ENCODE measurements around the gene H6PD.

The H6PD gene

GRCh38 chr1:9240914-9241820, 6.6 kb downstream of the H6PD start:
- DNase-seq (ENCODE audit: low read depth) = no peak

- no peak for DNase-seq (ENCODE audit: low read depth)
Observed at GRCh38 chr1:9241891-9242290, 7.3 kb downstream of the H6PD start.

- DNase-seq (ENCODE audit: low read depth) = no peak
Observed at GRCh38 chr1:9242338-9242969, 7.9 kb downstream of the H6PD start.

GRCh38 chr1:9243066-9243739, 8.6 kb downstream of the H6PD start:
- no peak for DNase-seq (ENCODE audit: low read depth)

- no peak for DNase-seq (ENCODE audit: low read depth)
Observed at GRCh38 chr1:9244501-9245229, 10.1 kb downstream of the H6PD start.

GRCh38 chr1:9245230-9245619, 10.7 kb downstream of the H6PD start:
- no peak for DNase-seq (ENCODE audit: low read depth)

- no peak for DNase-seq (ENCODE audit: low read depth)
Observed at GRCh38 chr1:9245661-9246060, 11.1 kb downstream of the H6PD start.

GRCh38 chr1:9246215-9246614, 11.6 kb downstream of the H6PD start:
- no peak for DNase-seq (ENCODE audit: low read depth)

GRCh38 chr1:9246841-9247785, 12.5 kb downstream of the H6PD start:
- DNase-seq (ENCODE audit: low read depth) = no peak

- DNase-seq (ENCODE audit: low read depth) = no peak
Observed at GRCh38 chr1:9247894-9248293, 13.3 kb downstream of the H6PD start.

GRCh38 chr1:9248341-9249262, 14.0 kb downstream of the H6PD start:
- no peak for DNase-seq (ENCODE audit: low read depth)

- DNase-seq (ENCODE audit: low read depth) = no peak
Observed at GRCh38 chr1:9249263-9249533, 14.6 kb downstream of the H6PD start.

- no peak for DNase-seq (ENCODE audit: low read depth)
Observed at GRCh38 chr1:9249534-9250410, 15.2 kb downstream of the H6PD start.

GRCh38 chr1:9250411-9251381, 16.1 kb downstream of the H6PD start:
- no peak for DNase-seq (ENCODE audit: low read depth)

GRCh38 chr1:9251501-9251900, 16.9 kb downstream of the H6PD start:
- DNase-seq (ENCODE audit: low read depth) = no peak

GRCh38 chr1:9253004-9253403, 18.4 kb downstream of the H6PD start:
- no peak for DNase-seq (ENCODE audit: low read depth)

- no peak for DNase-seq (ENCODE audit: low read depth)
Observed at GRCh38 chr1:9253453-9254105, 19.0 kb downstream of the H6PD start.

GRCh38 chr1:9256332-9256731, 21.8 kb downstream of the H6PD start:
- DNase-seq (ENCODE audit: low read depth) = no peak
